ENCODE measurements around the gene OPA1.

DNA sequence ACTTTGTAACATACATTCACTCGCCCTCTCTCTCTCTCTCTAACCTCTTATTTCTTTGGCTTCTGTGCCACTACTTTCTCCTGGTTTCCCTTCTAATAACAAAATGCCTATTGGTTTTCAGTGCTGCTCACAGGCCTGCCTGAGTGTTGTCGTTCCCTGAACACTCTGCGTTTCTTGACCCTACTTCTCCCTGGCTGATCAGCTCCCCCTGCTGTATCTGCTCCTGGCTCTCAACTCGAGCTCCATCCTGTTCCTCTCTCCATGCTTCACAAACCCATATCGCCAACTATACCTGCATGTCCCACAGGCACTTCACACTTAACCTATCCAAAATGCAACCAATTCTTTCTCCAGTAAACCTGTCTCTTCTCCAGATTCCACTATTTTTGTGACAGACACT, 111.4 kb downstream of the OPA1 start:
- TF ChIP-seq POLR2A (IDR thresholded peaks at IDR 0.05; ENCODE audit: low read depth, low read length) = no peak
- no peak for TF ChIP-seq TAF1 (IDR thresholded peaks at IDR 0.05; ENCODE audit: low read depth, low read length)
- no peak for TF ChIP-seq PAX5 (IDR thresholded peaks at IDR 0.05; ENCODE audit: insufficient read depth, low read length, severe bottlenecking)
- no peak for TF ChIP-seq POLR2AphosphoS5 (IDR thresholded peaks at IDR 0.05; ENCODE audit: low read depth, low read length)
- TF ChIP-seq POU2F2 (IDR thresholded peaks at IDR 0.05; ENCODE audit: low read depth, low read length) = no peak
- TF ChIP-seq SPI1 (IDR thresholded peaks at IDR 0.05; ENCODE audit: low read depth, low read length) = no peak

Measured in GM12891 (cell line).